ENCODE results near the gene SYT3.
A peak's percentile ranks its signal among the peaks of the same experiment; 100 is the strongest.

DNA sequence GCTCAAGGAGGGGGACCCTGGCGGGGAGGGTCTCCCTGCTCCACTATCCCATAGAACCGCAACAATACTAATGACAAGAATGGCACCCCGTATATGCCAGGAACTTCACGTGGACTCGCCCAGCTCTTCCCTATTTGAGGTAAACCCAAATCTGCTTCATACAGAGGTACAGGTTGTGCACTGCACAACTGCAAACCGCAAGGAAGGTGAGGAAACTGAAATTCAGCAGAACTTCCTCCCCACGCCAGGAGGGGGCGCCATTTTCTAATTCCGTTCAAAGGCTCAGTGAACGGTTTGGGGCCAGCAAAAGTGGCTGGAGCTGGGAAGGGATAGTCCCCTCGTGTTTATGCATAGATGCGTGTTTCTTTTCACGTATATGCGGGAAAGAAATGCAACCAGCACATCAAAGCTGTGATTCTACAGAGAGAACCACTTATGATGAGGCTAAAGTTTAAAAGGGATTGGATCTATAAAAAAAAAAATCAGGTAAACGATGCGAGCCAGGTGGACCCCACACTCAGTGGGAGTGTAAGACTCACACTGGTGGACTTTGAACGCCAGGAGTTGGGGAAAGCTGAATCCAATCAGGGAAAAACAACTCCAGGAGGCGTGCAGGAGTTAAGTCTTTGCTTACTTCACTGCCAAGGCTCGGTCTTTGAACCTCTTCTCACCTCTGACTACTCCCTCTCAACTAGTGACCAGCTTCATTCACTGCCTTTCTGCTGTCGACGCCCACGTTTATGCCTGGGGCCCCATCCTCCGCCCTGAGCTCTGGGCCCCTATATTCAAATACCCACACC is 29.8 kb upstream of the SYT3 start:
- TF ChIP-seq CTCF (IDR thresholded peaks at IDR 0.05) (peak; percentile 38 to 51 (median 46)), POLR2A (IDR thresholded peaks at IDR 0.05) (no peak)
